ENCODE data around the gene IFT52. TPM values are rescaled to one million over a fixed set of nuclear protein-coding genes. Genes with fewer than 3 reads are reported as not detected.

Gene IFT52
- total RNA-seq, 1 donor, result 55.8 TPM

- H3K4me3 ChIP-seq (ENCODE audit: low read depth, low read length), result no peak overlapping the region
- DNase-seq (ENCODE audit: low read depth), result no peak
- TF ChIP-seq, protein P1, sequence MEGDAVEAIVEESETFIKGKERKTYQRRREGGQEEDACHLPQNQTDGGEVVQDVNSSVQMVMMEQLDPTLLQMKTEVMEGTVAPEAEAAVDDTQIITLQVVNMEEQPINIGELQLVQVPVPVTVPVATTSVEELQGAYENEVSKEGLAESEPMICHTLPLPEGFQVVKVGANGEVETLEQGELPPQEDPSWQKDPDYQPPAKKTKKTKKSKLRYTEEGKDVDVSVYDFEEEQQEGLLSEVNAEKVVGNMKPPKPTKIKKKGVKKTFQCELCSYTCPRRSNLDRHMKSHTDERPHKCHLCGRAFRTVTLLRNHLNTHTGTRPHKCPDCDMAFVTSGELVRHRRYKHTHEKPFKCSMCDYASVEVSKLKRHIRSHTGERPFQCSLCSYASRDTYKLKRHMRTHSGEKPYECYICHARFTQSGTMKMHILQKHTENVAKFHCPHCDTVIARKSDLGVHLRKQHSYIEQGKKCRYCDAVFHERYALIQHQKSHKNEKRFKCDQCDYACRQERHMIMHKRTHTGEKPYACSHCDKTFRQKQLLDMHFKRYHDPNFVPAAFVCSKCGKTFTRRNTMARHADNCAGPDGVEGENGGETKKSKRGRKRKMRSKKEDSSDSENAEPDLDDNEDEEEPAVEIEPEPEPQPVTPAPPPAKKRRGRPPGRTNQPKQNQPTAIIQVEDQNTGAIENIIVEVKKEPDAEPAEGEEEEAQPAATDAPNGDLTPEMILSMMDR (IDR thresholded peaks at IDR 0.05; ENCODE audit: insufficient read depth, low read length), result no peak
Measured at GRCh38 chr20:43669332-43669731, 78.6 kb downstream of the IFT52 start.

DNA sequence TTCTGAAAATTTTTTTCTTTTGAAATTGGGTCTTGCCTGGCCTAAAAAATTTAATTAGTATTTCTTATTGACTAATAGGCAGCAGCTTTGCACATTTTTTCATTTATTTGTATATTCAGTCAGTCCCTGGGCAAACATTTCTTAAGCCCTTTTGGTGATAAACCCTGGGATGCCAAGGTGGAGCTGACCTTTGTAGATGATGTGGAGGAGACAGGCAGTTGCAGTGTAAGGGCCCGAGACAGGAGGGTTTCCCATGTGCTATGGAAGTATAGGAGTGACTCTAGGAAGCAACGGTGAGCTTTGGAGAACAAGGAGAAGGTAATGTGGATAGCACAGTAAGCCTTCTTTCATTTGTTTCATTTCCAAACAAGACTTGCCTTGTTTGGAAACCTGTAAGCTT is 79.7 kb downstream of the IFT52 start:
- TF ChIP-seq, protein P1 (IDR thresholded peaks at IDR 0.05; ENCODE audit: insufficient read depth, low read length), result no peak
- H3K4me3 ChIP-seq (ENCODE audit: low read depth, low read length), result no peak overlapping the region
- DNase-seq (ENCODE audit: low read depth), result no peak

GRCh38 chr20:43676368-43676767 is 85.6 kb downstream of the IFT52 start:
- no peak overlapping the region for H3K4me3 ChIP-seq (ENCODE audit: low read depth, low read length)
- TF ChIP-seq, protein P1 (IDR thresholded peaks at IDR 0.05; ENCODE audit: insufficient read depth, low read length), result no peak
- DNase-seq (ENCODE audit: low read depth), result no peak

- H3K4me3 ChIP-seq (ENCODE audit: low read depth, low read length), result no peak overlapping the region
- DNase-seq (ENCODE audit: low read depth), result peak; percentile 47
- TF ChIP-seq, protein P1 (IDR thresholded peaks at IDR 0.05; ENCODE audit: insufficient read depth, low read length), result no peak
Measured at GRCh38 chr20:43680981-43681380, 90.2 kb downstream of the IFT52 start.

DNA sequence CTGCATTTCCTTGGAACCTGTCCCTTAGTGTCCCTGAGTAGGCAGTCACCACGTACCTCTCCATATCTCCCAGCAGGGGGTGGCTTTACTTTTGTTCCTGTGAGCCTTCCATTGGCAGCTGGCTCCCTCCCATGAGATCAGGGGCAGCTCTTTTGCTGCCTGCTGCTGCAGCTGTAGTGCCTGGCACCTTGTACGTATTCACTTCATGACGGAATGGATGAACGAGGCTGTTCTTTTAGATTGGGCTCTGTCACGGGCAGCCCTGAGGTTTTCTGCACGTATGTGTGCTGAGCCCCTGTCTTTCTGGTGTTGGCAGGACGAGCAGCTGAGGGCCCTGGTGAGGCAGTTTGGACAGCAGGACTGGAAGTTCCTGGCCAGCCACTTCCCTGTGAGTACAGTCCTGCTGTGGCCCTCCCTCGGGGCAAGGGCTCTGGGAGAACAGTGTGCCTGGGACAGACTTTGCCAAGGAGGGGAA is 90.8 kb downstream of the IFT52 start:
- TF ChIP-seq, protein P1 (IDR thresholded peaks at IDR 0.05; ENCODE audit: insufficient read depth, low read length), result no peak
- H3K4me3 ChIP-seq (ENCODE audit: low read depth, low read length), result no peak overlapping the region
- DNase-seq (ENCODE audit: low read depth), result no peak

- no peak overlapping the region for H3K4me3 ChIP-seq (ENCODE audit: low read depth, low read length)
- TF ChIP-seq, protein P1 (IDR thresholded peaks at IDR 0.05; ENCODE audit: insufficient read depth, low read length), result no peak
- no peak for DNase-seq (ENCODE audit: low read depth)
Measured at GRCh38 chr20:43681991-43682410, 91.3 kb downstream of the IFT52 start.

DNA sequence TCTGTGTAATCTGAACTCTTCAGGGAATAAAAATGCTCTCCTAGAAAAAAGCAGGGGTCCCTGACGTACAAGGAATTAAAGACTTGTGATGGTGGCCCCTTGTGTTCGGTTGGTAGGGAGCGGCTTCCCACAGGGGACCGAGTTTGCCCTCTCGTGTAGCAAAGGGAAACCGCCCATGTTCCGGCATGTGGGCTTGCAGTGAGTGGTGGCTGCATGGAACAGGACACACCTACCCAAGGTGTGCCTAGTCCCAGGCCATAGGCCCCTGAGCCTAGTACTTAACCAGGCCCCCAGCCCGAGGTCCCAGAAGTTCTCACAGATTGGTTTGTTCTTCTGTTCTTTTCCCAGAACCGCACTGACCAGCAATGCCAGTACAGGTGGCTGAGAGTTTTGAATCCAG is 91.7 kb downstream of the IFT52 start:
- no peak for DNase-seq (ENCODE audit: low read depth)
- H3K4me3 ChIP-seq (ENCODE audit: low read depth, low read length), result no peak overlapping the region
- TF ChIP-seq, protein P1 (IDR thresholded peaks at IDR 0.05; ENCODE audit: insufficient read depth, low read length), result no peak
